Pulmonary artery endothelial cell (primary cell): ENCODE data around the gene MBD6. TPM values are rescaled to one million over a fixed set of nuclear protein-coding genes. Genes with fewer than 3 reads are reported as not detected.
A peak's percentile ranks its signal among the peaks of the same experiment; 100 is the strongest.
"Not testable (repeated sequence)": the region's sequence is repeated elsewhere in the genome, so short reads cannot be mapped to it uniquely, and the experiment has no call there.

Source experiments
- DNase-seq: peaks from one replicate; pipeline ENCODE4 v3.0.0-alpha.2; 2011; ENCODE audit warnings: low read depth, low spot score
- total RNA-seq: library from RNA; depleted of rRNA; stranded (reverse); fragments of >200 nt; gene quantifications from 2 replicates; pipeline ENCODE4 v1.2.3, GENCODE V29; 2014

Gene MBD6
- total RNA-seq, 1 donor from 2014 or later = 5.3 TPM

DNA sequence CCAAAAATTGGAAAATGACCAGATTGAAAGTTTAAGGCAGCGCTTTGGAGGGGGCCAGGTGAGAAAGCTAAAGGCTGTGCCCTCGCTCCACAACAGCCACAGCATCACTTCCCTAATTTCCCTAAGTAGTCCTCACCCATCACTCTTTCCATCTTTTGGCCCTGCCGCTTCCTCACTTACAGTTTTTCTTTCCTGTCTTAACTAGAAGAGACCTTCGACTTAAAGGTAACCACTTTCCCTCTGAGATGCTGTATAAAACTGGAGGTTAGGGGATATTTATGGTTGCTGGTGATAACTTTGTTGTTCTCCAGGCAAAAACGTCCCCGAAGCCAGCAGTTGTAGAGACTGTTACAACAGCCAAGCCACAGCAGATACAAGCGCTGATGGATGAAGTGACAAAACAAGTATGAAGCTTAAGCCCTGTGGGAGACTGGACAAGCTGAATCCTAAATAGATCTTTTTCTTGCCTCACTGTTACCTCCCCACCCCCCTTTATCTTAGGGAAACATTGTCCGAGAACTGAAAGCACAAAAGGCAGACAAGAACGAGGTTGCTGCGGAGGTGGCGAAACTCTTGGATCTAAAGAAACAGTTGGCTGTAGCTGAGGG is 6.6 kb upstream of the MBD6 start:
- DNase-seq = no peak

DNA sequence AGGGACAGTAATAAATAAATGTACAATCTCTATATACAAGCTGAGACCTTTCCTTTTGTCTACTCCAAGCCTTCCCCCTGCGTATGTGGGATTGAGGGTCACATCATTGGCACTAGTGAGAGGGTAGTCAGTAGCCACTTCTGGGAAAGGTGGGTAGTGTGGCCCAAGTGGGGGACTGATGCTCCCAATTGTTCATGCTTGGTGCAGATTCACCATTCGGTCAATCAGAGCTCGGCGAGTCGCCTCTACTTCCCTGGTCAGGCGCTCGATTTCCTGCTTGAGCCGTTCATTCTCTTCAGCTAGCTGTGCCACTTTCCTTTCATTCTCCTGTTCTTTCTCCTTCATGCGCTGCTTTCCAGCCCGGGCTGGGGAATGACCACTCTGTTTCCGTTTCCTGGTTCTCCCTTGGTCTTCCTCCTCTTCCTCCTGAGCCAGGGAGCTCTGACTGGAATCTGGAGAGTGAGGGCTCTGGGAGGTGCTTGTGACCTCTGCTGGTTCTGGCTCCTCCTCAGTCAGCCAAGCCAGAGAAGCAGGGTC is 5.9 kb upstream of the MBD6 start:
- no peak for DNase-seq

DNA sequence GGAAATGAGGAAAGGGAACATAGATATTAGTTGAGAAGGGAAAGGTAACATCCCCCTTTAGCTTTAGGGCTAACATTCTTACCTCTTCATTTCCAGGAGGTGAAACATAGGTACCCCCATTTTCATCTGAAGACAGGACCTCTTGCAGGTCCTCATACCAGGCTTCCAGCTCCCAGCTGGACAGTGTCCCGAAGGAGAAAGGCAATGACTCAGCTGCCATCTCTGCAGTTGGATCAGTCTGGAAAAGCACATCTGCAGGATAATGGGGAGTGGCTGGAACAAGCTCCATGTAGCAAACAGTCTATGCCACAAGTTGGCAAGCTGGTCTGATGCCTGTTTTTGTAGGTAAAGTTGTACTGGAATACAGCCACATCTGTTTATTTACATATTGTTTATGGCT is 5.4 kb upstream of the MBD6 start:
- no peak for DNase-seq

DNA sequence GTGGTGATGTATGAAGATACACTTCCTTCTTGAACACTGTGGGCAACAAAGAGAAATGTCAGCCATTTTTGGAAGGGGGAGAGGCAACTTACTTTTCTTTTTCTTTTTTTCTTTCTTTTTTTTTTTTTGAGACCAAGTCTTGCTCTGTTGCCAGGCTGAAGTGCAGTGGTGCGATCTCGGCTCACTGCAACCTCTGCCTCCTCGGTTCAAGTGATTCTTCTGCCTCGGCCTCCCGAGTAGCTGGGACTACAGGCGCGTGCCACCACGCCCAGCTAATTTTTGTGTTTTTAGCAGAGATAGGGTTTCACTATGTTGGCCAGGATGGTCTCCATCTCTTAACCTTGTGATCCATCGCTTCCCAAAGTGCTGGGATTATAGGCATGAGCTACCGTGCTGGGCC is 4.9 kb upstream of the MBD6 start:
- DNase-seq = not testable (repeated sequence)

DNA sequence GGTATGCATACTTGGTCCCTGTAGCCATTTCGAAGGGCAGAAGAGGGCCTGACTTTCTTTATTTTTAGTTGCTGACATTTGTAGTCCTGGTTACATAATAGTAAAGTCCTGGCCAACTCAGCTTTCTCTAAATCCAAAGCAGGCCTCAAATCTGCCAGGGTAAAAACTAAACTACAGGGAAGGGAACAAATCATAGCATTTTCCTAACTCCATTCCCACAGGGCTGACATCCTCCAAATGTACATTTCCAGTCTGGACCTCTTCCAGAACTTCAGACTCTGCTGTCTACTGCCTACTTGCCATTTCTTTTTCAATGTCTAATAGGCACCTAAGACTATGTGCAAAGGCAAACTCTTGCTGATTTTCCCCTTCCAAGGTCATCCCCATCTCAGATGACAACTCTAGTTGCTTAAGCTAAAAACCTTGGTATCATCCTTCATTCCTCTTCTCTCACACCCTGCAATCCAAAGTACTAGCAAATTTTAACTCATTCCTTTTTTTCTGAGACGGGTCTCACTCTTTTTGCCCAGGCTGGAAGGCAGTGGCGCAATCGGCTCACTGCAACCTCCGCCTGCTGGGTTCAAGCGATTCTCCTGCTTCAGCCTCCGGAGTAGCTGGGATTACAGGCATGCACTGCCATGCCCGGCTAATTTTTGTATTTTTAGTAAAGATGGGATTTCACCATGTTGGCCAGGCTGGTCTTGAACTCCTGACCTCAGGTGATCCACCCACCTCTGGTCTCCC is 4.3 kb upstream of the MBD6 start:
- no peak for DNase-seq

DNA sequence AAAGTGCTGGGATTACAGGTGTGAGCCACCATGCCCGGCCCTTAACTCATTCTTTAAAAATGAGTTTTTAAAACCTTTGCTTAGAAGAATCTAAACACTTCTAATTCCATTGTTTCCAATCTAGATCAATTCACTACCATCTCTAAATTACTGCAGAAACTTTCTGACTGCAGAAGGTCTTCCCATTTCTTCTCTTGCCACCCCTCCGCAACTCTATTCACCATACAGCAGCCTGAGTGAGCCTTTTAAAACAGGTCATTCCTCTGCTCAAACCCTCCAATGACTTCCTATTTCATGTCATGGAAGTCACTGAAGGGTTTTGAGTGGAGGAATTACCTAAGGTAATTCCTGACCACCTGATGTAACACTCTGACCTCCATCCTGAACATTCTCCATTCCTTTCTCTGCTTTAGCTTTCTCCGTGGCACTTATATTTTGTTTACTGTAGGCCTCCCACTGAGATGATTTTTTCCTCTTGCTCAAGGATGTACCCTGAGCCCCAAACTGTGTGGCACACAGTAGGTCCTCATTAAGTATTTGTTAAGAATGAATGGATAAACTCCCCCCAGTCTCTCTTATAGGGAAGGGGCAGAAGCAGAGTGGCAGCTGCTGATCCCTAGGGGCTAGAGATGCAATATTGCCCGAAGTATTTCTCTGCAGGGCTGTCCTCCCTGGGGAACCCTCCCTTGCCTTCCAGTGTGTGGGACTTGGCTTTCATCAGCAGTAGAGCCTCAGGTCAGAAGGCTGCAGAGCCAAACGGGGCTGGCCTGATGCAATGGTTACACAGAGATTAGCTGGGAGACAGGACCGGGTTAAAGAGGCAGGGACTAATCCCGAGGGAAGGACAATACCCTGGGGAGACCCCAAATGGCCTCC is 3.5 kb upstream of the MBD6 start:
- DNase-seq = no peak

DNA sequence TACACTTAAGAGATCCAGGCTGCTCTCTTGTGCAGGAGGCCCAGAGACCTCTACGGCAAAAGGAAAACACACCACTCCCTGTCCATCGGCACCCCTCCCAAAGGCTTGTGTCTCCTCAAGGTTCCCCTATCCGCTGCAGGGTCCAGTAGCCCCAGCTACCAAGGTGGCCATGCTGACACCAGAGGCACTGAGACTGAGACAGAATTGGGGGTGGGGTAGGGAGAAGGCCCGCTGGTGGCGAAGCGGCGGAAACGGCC is 2.9 kb upstream of the MBD6 start:
- DNase-seq = no peak

DNA sequence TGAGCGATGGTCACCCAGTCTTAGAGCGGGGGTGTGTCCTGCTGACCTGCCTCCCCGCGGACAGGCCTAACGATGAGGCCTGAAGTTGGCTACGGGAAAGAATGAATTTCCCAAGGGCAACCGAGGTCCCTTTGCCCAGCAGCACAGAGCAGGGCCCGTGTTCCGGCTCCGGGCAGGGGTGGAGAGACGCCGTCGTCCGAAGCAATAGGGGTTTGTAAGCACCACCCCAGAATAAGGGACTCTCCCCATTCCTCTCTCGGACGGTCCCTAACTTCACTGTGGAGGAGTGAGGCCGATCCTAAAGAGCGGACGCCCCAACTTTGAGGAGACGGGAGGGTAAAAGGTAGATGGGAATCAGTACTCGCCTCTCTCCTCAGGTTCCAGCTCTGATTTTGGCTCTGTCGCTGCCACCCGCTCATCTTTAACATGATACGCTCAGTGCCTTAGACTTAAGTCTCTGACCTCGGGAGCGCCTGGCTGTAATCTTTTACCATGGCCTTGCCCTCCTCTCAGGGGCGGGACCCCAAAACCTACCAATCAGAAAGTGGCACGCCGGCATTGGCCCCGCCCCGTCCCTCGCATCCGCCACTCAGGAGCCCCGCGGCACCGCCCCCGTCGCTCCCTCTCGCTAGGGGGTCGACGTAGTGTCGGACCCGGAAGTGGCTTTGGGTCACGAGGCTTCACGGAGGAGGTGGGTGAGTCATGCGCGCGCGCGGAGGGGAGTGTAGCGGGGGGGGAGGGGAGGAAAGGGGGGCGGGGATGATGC is 2.4 kb upstream of the MBD6 start, which contains the start of gene DDIT3:
Gene DDIT3, minus strand, starts transcription at position 462 of the 766 bp plus-strand sequence. CDS start 3,108 bp downstream, outside the sequence.
- DNase-seq = peak; percentile 94

DNA sequence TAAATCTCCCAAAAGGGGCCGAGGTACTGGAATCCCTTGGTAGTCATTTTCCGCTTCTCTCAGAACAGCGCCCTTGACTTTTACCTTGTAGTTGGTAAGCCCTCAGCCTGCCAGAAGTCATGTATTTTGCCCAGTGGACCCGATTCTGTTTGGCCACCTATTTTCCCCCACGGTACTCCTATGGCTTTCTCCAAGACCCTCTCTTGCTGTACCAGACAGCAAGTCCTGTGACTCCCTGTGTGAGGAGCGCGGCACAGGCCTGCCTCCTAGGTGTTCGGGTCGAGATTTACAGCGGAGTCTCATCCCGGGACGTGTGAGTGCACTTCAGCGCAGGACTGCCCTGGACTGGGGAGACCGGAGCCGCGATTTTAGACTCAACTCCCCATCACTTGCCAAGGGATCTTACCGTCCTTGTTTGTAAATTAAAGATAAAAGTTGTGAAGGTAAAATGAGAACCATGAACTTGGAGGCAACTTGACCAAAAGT is 1.1 kb upstream of the MBD6 start:
- no peak for DNase-seq

DNA sequence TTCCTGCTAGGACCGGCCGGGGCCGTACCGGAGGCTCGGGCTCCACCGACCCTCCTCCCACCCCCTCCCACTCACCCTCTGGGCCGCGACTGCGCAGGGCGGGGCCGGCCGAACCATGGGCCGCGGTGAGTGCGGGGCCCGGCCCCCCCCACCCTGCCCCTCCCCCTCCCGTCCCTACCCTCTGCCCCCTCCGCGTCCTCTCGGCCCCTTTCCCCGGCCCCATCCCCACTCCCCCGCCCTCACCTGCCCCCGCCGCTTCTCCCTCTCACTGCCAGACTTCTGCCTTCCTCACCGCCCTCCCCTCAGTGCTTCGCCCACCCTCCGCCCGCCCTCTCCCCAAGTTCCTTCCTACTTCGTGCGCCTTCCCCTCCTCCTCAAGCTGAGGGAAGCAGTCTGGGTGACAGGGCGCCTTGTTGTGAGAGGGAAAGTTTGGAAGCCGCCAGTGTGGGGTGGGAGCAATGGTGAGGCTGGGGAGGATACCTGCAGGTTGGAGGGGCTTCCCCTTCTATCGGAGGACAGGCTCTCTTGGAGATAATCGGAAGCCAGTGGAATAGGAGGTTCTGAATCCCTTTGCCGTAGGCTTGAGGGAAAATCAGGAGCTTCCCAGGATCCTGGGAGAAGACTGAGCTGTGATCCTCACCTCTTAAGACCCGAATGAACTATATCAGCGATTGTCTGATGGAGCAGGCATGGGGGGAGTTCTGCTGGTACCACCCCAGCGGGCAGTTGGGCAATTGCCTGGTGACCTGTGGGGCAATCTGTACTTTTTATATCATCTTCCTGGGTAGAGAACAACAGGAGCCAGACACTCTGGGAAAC is 472 bp downstream of the MBD6 start:
- no peak for DNase-seq

DNA sequence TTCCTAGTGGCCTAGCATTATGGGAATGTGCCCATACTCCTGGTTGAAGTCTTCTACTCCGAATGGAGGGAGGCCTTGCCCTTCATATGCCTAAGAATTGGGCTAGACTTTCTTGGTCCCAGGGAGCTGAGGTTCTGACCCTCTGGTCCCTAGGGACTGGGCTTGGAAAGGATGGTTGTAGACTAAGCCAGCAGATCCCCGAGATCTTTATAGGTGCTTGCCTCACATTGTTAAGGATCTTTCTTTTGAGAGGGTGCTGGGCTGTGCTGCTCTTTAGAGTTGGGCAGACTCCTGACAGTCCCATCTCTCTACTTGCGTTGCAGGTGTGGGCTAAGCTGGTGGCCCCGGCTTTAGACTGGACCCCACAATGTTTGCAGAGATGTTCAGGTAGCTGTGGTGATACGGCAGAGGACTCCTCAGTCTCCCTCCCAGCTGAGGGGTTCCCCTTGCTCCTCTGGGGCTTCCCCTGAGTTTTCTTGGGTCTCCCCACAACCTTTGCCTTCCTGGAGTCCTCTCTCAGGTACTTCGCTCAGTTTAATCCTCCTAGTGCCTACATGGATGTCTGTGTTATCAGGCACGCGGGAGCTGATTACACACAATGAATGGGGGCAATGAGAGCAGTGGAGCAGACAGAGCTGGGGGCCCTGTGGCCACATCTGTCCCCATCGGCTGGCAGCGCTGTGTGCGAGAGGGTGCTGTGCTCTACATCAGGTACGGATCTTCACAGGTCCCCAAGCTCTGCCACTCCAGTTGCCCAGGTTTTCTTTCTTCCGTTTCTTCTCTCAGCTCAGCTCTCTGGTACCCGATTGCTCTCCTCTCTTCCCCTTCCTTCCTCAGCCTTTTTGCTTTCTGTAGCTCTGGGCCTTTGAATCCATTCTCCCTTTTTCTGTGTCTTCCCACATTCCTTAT is 1.3 kb downstream of the MBD6 start:
- no peak for DNase-seq

DNA sequence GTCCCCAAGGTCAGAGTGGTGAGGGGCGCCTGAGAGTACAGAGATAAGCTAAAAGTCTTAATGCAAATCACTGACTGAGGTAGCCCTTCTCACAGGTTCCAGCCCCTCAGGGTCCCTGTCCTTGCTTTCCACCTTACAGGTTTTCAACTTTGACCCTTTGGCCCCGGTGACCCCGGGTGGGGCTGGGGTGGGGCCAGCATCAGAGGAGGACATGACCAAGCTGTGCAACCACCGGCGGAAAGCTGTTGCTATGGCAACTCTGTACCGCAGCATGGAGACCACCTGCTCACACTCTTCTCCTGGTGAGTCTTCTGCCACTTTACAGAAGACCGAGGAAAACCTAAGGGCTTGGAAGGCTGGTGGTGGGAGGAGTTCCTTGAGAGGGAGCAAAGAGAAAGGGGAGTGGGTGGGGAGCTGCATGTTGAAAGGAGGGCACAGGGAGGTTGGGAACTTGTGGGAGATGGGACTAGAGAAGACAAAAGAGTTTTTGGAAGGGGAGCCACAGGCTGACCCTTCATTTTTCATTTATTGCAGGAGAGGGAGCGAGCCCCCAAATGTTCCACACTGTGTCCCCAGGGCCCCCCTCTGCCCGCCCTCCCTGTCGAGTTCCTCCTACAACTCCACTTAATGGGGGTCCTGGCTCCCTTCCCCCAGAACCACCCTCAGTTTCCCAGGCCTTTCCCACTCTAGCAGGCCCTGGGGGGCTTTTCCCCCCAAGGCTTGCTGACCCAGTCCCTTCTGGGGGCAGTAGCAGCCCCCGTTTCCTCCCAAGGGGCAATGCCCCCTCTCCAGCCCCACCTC is 2.4 kb downstream of the MBD6 start:
- no peak for DNase-seq

DNA sequence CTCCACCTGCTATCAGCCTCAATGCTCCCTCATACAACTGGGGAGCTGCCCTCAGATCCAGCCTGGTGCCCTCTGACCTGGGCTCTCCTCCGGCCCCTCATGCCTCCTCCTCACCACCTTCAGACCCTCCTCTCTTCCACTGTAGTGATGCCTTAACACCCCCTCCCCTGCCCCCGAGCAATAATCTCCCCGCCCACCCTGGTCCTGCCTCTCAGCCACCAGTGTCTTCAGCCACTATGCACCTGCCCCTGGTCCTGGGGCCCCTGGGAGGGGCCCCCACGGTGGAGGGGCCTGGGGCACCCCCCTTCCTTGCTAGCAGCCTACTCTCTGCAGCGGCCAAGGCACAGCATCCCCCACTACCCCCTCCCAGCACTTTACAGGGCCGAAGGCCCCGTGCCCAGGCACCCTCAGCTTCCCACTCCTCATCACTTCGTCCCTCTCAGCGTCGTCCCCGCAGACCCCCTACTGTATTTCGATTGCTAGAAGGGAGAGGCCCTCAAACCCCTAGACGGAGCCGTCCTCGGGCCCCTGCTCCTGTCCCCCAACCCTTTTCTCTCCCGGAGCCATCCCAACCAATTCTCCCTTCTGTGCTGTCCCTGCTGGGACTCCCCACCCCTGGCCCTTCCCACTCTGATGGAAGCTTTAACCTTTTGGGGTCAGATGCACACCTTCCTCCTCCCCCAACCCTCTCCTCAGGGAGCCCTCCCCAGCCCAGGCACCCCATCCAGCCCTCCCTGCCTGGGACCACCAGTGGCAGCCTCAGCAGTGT is 3.2 kb downstream of the MBD6 start:
- DNase-seq = no peak

DNA sequence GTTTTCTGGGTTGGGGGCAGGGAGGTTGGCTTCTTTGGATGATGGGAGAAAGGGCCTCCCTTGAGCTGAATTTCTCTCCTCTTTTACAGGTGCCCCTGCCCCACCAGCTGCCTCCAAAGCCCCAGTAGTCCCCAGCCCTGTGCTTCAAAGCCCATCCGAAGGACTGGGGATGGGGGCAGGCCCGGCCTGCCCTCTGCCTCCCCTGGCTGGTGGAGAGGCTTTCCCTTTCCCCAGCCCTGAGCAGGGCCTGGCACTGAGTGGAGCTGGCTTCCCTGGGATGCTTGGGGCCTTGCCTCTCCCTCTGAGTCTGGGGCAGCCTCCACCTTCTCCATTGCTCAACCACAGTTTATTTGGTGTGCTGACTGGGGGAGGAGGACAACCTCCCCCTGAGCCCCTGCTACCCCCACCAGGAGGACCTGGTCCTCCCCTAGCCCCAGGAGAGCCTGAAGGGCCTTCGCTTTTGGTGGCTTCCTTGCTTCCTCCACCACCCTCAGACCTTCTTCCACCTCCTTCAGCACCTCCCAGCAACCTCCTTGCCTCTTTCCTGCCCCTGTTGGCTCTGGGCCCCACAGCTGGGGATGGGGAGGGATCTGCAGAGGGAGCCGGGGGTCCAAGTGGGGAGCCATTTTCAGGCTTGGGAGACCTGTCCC is 4.0 kb downstream of the MBD6 start:
- no peak for DNase-seq

DNA sequence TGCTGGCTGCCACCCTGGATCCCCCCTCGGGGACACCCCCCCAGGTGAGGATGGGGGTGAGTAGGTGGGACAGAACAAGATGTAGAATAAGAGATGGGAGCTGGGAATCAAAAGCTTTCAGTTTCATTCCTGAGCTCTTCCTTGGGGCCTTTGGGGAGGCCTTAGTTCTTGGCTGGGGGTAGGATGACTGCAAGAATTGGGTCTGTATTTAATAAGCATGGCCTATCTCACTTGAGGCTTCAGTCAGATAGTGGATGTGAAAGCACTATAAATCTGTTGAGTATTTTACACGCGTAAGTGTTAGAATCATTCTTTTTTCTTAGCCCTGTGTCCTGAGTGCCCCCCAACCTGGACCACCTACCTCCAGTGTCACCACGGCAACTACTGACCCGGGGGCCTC is 4.6 kb downstream of the MBD6 start:
- DNase-seq = no peak

DNA sequence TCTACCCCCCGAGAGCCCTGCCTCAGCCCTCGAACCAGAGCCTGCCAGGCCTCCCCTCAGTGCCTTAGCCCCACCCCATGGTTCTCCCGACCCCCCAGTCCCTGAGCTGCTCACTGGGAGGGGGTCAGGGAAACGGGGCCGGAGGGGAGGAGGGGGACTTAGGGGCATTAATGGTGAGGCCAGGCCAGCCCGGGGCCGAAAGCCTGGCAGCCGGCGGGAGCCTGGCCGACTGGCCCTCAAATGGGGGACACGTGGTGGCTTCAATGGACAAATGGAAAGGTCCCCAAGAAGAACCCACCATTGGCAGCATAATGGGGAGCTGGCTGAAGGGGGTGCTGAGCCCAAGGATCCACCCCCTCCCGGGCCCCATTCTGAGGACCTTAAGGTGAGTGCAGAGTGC is 5.6 kb downstream of the MBD6 start:
- DNase-seq = no peak

DNA sequence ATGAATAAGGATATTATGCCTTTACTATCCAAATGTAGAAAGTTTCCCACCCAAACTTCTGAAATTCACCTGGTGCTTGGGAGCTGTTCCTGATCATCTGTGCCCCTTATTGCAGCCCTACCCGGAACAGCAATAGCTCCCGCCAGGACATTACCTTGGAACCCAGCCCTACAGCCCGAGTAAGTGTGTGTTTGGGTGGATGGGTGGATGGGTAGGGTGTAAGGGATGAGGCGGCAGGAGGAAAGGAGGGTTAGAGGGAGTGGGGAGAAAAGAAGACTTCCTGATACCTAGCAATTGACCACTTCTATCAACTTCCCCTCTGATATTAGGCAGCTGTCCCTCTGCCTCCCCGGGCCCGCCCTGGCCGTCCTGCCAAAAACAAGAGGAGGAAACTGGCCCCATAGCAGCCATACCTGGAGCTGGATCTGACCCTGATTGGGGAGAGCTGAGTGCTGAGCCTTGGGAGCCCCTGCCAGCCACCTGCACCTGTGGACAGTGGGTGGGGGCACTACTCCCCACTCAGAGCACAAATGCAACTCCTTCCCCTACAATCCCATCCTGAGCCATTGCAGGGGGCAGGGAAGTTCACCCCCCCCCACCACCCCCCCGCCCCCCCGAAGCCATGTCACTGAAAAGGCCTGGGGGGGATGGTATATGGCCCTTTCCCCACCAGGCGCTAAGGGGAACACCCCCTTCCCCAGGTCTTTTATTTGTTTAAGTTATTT is 6.4 kb downstream of the MBD6 start:
- no peak for DNase-seq
